Thyroid gland (tissue), 4 donors: ENCODE data around the gene DSCAM.

ENCODE experiments used
- CTCF ChIP-seq, 6 experiments: fragments of 200-600 bp in 3 of 6; fragments of 450-650 bp in 3 of 6; sonication (generic) in 3 of 6; IDR thresholded peaks; one replicate each; pipeline ENCODE4 v1.5.1; 2016 to 2019; ENCODE audit warnings: antibody characterized with exemption in 6 of 6, mild to moderate bottlenecking in 2 of 6, inconsistent platforms in 1 of 6, moderate library complexity in 1 of 6
- POLR2A ChIP-seq, 2 donors: fragments of 450-650 bp; IDR thresholded peaks; one replicate each; pipeline ENCODE4 v1.6.1; 2017; ENCODE audit warnings: antibody characterized with exemption in 2 of 2, mild to moderate bottlenecking in 2 of 2, moderate library complexity in 1 of 2

GRCh38 chr21:40345711-40346321 lies 501.1 kb downstream of the DSCAM start:
- TF ChIP-seq CTCF (IDR thresholded peaks at IDR 0.05) (no peak), POLR2A (IDR thresholded peaks at IDR 0.05) (no peak)
